Measurements from ENCODE around the gene CYLD.

- TF ChIP-seq CTCF (IDR thresholded peaks at IDR 0.05) (no peak), EP300 (IDR thresholded peaks at IDR 0.05; ENCODE audit: low read depth) (no peak)
Observed at GRCh38 chr16:50742576-50743200, 802 bp downstream of the CYLD start.

Measured in transverse colon (tissue), 3 donors.